ENCODE data around the gene STMN3. TPM values are rescaled to one million over a fixed set of nuclear protein-coding genes. Genes with fewer than 3 reads are reported as not detected.

Gene STMN3
- total RNA-seq, 6 donors from 2014 or later = 2.1 to 16.5 (median 9.1) TPM

- Histone ChIP-seq H3K9me3 (no peaks in the 10 kb centered on the region), H3K36me3 (peaks cover 9 to 35% (median 26%) of the 10 kb centered on the region in 4 donors), H3K4me3 (no peak overlapping the region), H3K4me1 (peaks cover 30 to 40% (median 32%) of the 10 kb centered on the region in 4 donors), H3K27ac (peak overlapping the region in 2 of 4 donors; percentile 45 to 77), H3K27me3 (no peaks in the 10 kb centered on the region)
- ATAC-seq (ENCODE audit: low FRiP score in 2 of 2) (no peak), DNase-seq (peak in 1 of 2 donors; percentile 84)
- TF ChIP-seq CTCF (IDR thresholded peaks at IDR 0.05) (no peak), POLR2AphosphoS5 (IDR thresholded peaks at IDR 0.05) (peak in 1 of 2 donors; percentile 12)
- WGBS, 2 donors = 90 to 95% methylated on average over 30 to 40 of the region's 43 CpGs
These were observed 47.2 kb upstream of the STMN3 start for GRCh38 chr20:63700199-63701050.

DNA sequence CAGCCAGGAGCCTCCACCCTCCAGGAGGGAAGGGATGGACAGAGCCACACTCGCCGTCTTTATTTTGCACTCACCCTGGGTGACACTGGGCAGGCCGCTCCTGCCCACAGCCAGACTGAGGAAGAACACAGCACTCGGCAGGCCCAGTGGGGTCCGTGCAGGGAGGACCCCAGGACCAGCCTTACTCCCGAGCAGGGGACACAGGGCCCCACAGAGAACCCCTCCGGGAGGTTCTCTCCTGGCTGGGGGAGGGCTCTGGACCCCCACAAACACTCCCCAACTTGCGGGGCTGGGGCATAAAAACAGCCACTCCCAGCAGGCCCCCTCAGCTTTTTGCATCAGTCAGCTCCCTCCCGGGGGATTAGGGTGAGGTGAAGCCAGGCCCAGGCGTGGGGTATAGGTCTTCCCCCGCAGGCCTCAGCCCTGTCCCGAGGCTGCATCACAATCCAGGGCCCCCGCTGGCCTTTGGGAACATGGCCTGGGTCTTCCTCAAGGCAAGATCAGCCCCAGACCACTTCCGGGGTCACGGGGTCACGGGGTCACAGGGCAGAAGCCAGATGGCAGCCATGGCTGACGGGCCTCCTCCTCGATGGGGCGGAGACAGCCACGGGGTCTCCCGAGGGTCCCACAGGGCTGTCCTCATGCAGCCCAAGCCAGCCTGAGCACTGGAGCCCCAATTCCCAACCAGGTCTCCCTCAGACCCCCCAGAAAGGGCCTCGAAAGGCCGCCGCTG is 46.4 kb upstream of the STMN3 start:
- no peak for TF ChIP-seq POLR2AphosphoS5 (IDR thresholded peaks at IDR 0.05)
- TF ChIP-seq EP300 (IDR thresholded peaks at IDR 0.05) = no peak
- no peak for TF ChIP-seq POLR2A (IDR thresholded peaks at IDR 0.05)
- TF ChIP-seq CTCF (IDR thresholded peaks at IDR 0.05) = no peak
- DNase-seq (peak in 1 of 2 donors; percentile 72), ATAC-seq (ENCODE audit: low FRiP score in 2 of 2) (no peak)
- Histone ChIP-seq H3K4me3 (no peak overlapping the region), H3K27me3 (no peaks in the 10 kb centered on the region), H3K36me3 (peaks cover 2 to 35% (median 20%) of the 10 kb centered on the region in 4 donors), H3K9me3 (no peaks in the 10 kb centered on the region), H3K27ac (peak overlapping the region; percentile 13 to 77 (median 48)), H3K4me1 (peaks cover 30 to 40% (median 32%) of the 10 kb centered on the region in 4 donors)
- WGBS, 2 donors = 87 to 92% methylated on average over 14 to 21 of the region's 24 CpGs

- DNase-seq (peak; percentile 19 to 83), ATAC-seq (ENCODE audit: low FRiP score in 2 of 2) (peak; percentile 3 to 73)
- peak overlapping the region in 1 of 4 donors; percentile 7 for H3K4me3 ChIP-seq
- peaks cover 30 to 40% (median 32%) of the 10 kb centered on the region in 4 donors for H3K4me1 ChIP-seq
- H3K27ac ChIP-seq = peak overlapping the region; percentile 13 to 77 (median 48)
- H3K36me3 ChIP-seq = peaks cover 0 to 35% (median 15%) of the 10 kb centered on the region in 4 donors
- TF ChIP-seq EP300 (IDR thresholded peaks at IDR 0.05) = peak in 3 of 4 donors; percentile 65 to 77 (median 75)
- TF ChIP-seq POLR2AphosphoS5 (IDR thresholded peaks at IDR 0.05) = peak; percentile 53 to 79
- TF ChIP-seq CTCF (IDR thresholded peaks at IDR 0.05) = no peak
- H3K27me3 ChIP-seq = no peaks in the 10 kb centered on the region
- WGBS, 2 donors = 53 to 60% methylated on average over 6 to 14 of the region's 19 CpGs
- no peaks in the 10 kb centered on the region for H3K9me3 ChIP-seq
These were observed 45.7 kb upstream of the STMN3 start for GRCh38 chr20:63698739-63699465.

DNA sequence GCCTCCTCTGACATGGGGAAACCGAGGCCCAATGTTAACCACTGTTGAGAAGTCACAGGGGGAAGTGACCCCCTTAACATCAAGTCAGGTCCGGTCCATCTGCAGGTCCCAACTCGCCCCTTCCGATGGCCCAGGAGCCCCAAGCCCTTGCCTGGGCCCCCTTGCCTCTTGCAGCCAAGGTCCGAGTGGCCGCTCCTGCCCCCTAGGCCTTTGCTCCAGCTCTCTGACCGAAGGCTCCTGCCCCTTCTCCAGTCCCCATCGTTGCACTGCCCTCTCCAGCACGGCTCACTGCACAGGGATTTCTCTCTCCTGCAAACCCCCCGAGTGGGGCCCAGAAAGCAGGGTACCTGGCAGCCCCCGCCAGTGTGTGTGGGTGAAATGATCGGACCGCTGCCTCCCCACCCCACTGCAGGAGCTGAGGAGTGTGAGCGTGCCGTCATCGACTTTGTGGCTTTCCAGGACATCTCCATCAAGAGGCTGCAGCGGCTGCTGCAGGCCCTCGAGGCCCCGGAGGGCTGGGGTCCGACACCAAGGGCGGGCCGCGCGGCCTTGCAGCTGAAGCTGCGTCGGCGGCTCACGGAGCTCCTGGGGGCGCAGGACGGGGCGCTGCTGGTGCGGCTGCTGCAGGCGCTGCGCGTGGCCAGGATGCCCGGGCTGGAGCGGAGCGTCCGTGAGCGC is 44.8 kb upstream of the STMN3 start:
- no peaks in the 10 kb centered on the region for H3K9me3 ChIP-seq
- TF ChIP-seq CTCF (IDR thresholded peaks at IDR 0.05) (no peak), POLR2AphosphoS5 (IDR thresholded peaks at IDR 0.05) (no peak), EP300 (IDR thresholded peaks at IDR 0.05) (no peak), POLR2A (IDR thresholded peaks at IDR 0.05) (no peak)
- peaks cover 30 to 43% (median 33%) of the 10 kb centered on the region in 4 donors for H3K4me1 ChIP-seq
- no peaks in the 10 kb centered on the region for H3K27me3 ChIP-seq
- 88 to 91% methylated on average over 14 to 33 of the region's 40 CpGs for WGBS, 2 donors
- DNase-seq (peak in 1 of 2 donors; percentile 83), ATAC-seq (ENCODE audit: low FRiP score in 2 of 2) (no peak)
- H3K27ac ChIP-seq = peak overlapping the region in 2 of 4 donors; percentile 45 to 77
- H3K36me3 ChIP-seq = peaks cover 0 to 31% (median 10%) of the 10 kb centered on the region in 4 donors
- H3K4me3 ChIP-seq = peak overlapping the region in 3 of 4 donors; percentile 1 to 38 (median 12)
